ENCODE data around the gene ZNF526. TPM values are rescaled to one million over a fixed set of nuclear protein-coding genes. Genes with fewer than 3 reads are reported as not detected.

Gene ZNF526
- total and polyA plus RNA-seq, 4 donors: 1.7 to 8.8 (median 3.8) TPM

DNA sequence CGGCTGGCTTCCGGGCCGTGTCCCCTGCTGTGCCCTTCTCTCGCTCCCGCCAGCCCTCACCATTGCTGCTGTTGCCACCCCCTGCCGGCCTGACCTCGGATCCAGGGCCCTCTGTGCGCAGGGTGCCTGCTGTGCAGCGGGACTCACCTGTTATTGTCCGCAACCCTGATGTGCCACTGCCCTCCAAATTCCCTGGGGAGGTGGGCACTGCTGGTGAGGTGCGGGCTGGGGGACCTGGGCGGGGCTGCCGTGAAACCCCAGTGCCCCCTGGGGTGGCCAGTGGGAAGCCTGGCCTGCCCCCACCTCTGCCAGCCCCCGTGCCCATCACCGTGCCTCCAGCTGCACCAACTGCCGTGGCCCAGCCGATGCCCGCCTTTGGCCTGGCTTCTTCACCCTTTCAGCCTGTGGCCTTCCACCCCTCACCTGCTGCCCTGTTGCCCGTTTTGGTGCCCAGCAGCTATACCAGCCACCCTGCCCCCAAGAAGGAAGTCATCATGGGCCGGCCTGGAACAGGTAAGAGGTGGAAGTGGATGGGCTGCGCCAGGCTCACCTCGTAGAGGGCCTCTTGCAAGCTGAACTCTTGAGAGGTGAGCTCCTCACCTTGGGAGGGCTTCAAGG lies 54.1 kb downstream of the ZNF526 start:
- H3K27me3 ChIP-seq (ENCODE audit: control insufficient read depth in 4 of 4, insufficient read depth in 4 of 4, low read length in 3 of 4): no peaks in the 10 kb centered on the region
- peaks cover 23 to 58% (median 35%) of the 10 kb centered on the region in 4 donors for H3K4me1 ChIP-seq (ENCODE audit: control insufficient read depth in 4 of 4, insufficient read depth in 4 of 4, low read length in 3 of 4)
- H3K4me3 ChIP-seq (ENCODE audit: low read depth in 1 of 3, low read length in 3 of 3): no peak overlapping the region
- 95% methylated on average over 22 of the region's 22 CpGs for WGBS
- peak overlapping the region in 1 of 2 donors; percentile 16 for H3K27ac ChIP-seq (ENCODE audit: low read depth in 1 of 2, low read length in 2 of 2)
- H3K36me3 ChIP-seq (ENCODE audit: control insufficient read depth in 4 of 4, insufficient read depth in 3 of 4, low read depth in 1 of 4, low read length in 3 of 4): peaks cover 5 to 21% (median 12%) of the 10 kb centered on the region in 4 donors
- no peaks in the 10 kb centered on the region for H3K9me3 ChIP-seq (ENCODE audit: control insufficient read depth in 4 of 4, low read length in 3 of 4)
- DNase-seq (ENCODE audit: low spot score): no peak
- H3K9ac ChIP-seq (ENCODE audit: low read depth in 1 of 2, low read length in 2 of 2): no peak overlapping the region
- TF ChIP-seq FOXA2 (IDR thresholded peaks at IDR 0.05): no peak
- no peak for TF ChIP-seq JUND (IDR thresholded peaks at IDR 0.05)
- TF ChIP-seq HNF4G (IDR thresholded peaks at IDR 0.05): no peak
- TF ChIP-seq HNF4A (conservative IDR thresholded peaks at IDR 0.05): no peak
- no peak for TF ChIP-seq SP1 (IDR thresholded peaks at IDR 0.05)
- TF ChIP-seq, protein P1, sequence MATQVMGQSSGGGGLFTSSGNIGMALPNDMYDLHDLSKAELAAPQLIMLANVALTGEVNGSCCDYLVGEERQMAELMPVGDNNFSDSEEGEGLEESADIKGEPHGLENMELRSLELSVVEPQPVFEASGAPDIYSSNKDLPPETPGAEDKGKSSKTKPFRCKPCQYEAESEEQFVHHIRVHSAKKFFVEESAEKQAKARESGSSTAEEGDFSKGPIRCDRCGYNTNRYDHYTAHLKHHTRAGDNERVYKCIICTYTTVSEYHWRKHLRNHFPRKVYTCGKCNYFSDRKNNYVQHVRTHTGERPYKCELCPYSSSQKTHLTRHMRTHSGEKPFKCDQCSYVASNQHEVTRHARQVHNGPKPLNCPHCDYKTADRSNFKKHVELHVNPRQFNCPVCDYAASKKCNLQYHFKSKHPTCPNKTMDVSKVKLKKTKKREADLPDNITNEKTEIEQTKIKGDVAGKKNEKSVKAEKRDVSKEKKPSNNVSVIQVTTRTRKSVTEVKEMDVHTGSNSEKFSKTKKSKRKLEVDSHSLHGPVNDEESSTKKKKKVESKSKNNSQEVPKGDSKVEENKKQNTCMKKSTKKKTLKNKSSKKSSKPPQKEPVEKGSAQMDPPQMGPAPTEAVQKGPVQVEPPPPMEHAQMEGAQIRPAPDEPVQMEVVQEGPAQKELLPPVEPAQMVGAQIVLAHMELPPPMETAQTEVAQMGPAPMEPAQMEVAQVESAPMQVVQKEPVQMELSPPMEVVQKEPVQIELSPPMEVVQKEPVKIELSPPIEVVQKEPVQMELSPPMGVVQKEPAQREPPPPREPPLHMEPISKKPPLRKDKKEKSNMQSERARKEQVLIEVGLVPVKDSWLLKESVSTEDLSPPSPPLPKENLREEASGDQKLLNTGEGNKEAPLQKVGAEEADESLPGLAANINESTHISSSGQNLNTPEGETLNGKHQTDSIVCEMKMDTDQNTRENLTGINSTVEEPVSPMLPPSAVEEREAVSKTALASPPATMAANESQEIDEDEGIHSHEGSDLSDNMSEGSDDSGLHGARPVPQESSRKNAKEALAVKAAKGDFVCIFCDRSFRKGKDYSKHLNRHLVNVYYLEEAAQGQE (IDR thresholded peaks at IDR 0.05): no peak
- TF ChIP-seq, protein P2, sequence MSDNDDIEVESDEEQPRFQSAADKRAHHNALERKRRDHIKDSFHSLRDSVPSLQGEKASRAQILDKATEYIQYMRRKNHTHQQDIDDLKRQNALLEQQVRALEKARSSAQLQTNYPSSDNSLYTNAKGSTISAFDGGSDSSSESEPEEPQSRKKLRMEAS (IDR thresholded peaks at IDR 0.05): no peak
- no peak for TF ChIP-seq EGR1 (IDR thresholded peaks at IDR 0.05; ENCODE audit: low read depth in 2 of 2)
- TF ChIP-seq RXRA (IDR thresholded peaks at IDR 0.05): no peak
- TF ChIP-seq, protein P3, sequence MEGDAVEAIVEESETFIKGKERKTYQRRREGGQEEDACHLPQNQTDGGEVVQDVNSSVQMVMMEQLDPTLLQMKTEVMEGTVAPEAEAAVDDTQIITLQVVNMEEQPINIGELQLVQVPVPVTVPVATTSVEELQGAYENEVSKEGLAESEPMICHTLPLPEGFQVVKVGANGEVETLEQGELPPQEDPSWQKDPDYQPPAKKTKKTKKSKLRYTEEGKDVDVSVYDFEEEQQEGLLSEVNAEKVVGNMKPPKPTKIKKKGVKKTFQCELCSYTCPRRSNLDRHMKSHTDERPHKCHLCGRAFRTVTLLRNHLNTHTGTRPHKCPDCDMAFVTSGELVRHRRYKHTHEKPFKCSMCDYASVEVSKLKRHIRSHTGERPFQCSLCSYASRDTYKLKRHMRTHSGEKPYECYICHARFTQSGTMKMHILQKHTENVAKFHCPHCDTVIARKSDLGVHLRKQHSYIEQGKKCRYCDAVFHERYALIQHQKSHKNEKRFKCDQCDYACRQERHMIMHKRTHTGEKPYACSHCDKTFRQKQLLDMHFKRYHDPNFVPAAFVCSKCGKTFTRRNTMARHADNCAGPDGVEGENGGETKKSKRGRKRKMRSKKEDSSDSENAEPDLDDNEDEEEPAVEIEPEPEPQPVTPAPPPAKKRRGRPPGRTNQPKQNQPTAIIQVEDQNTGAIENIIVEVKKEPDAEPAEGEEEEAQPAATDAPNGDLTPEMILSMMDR (IDR thresholded peaks at IDR 0.05; ENCODE audit: low read depth, low read length, missing input control): no peak
- TF ChIP-seq FOXA1 (IDR thresholded peaks at IDR 0.05): no peak
- TF ChIP-seq YY1 (IDR thresholded peaks at IDR 0.05): no peak

DNA sequence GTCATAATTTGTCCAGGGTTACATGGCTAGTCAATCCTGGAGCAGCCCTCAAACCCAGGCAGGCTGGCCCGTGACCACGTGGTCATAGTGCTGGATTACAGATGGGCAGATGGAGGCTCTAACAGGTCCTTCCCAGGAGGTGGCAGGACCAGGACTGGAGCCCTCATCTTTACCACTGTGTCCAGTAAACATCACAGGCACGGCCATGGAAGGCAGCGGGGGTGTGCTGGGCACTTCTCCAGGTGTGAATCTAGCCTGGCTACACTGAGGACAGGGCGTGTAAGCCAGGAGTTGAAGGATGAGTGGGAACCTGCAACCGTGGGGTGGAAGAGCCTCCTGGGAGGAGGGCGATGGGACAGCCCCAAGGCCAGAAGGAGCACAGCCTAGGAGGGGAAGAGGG lies 55.0 kb downstream of the ZNF526 start:
- peak; percentile 29 for DNase-seq (ENCODE audit: low spot score)
- 72% methylated on average over 7 of the region's 7 CpGs for WGBS
- no peak overlapping the region for H3K27ac ChIP-seq (ENCODE audit: low read depth in 1 of 2, low read length in 2 of 2)
- H3K9me3 ChIP-seq (ENCODE audit: control insufficient read depth in 4 of 4, low read length in 3 of 4): no peaks in the 10 kb centered on the region
- H3K4me3 ChIP-seq (ENCODE audit: low read depth in 1 of 3, low read length in 3 of 3): no peak overlapping the region
- H3K9ac ChIP-seq (ENCODE audit: low read depth in 1 of 2, low read length in 2 of 2): no peak overlapping the region
- peaks cover 5 to 21% (median 12%) of the 10 kb centered on the region in 4 donors for H3K36me3 ChIP-seq (ENCODE audit: control insufficient read depth in 4 of 4, insufficient read depth in 3 of 4, low read depth in 1 of 4, low read length in 3 of 4)
- no peak for TF ChIP-seq GABPA (IDR thresholded peaks at IDR 0.05 in 1 of 2, conservative IDR thresholded peaks at IDR 0.05 in 1 of 2)
- no peak for TF ChIP-seq NR2F2 (IDR thresholded peaks at IDR 0.05)
- TF ChIP-seq, protein P3 (IDR thresholded peaks at IDR 0.05; ENCODE audit: low read depth, low read length, missing input control): no peak
- H3K27me3 ChIP-seq (ENCODE audit: control insufficient read depth in 4 of 4, insufficient read depth in 4 of 4, low read length in 3 of 4): no peaks in the 10 kb centered on the region
- peaks cover 24 to 65% (median 41%) of the 10 kb centered on the region in 4 donors for H3K4me1 ChIP-seq (ENCODE audit: control insufficient read depth in 4 of 4, insufficient read depth in 4 of 4, low read length in 3 of 4)
